Measurements from ENCODE around the gene PTGDR2. TPM values are rescaled to one million over a fixed set of nuclear protein-coding genes. Genes with fewer than 3 reads are reported as not detected.

Gene PTGDR2
- total and polyA plus RNA-seq, 9 of the 15 experiments (the other 6 are each of a cell fraction or from before 2014, with no cell fraction given) = 0.51 to 2.6 (median 1.6) TPM

GRCh38 chr11:60858236-60858635, 2.5 kb upstream of the PTGDR2 start:
- H3K27ac ChIP-seq (ENCODE audit: extremely low read depth, low read depth, low read length) = no peak overlapping the region
- H3K9ac ChIP-seq (ENCODE audit: insufficient read depth in 1 of 2, low read depth in 2 of 2, low read length in 2 of 2) = 0 out of 4 replicates have a peak overlapping the region, but pooled peaks of 1 of the 2 experiments have one; percentile 49
- no peaks in the 10 kb centered on the region for H3K27me3 ChIP-seq (ENCODE audit: control insufficient read depth in 2 of 2, insufficient read depth in 2 of 2, low read length in 2 of 2)
- ChIA-PET CTCF (ENCODE audit: low intra/inter-chr PET ratio) (no interaction called here), POLR2A (interaction anchor here (1.4 kb wide), 1 partner anchor 11 kb away, joined by 4 read pairs; no protein-coding TSS in a partner anchor)
- peaks cover 41 to 44% of the 10 kb centered on the region in 2 experiments for H3K4me1 ChIP-seq (replicated peaks in 1 of 2; ENCODE audit: control insufficient read depth in 2 of 2, insufficient read depth in 2 of 2, low read length in 2 of 2)
- H3K79me2 ChIP-seq (ENCODE audit: control insufficient read depth, insufficient read depth, low read length) = peaks cover 5% of the 10 kb centered on the region; the same call in 1 of the 3 replicates
- DNase-seq (ENCODE audit: extremely low read depth in 1 of 4, low spot score in 3 of 4) (no peak), FAIRE-seq (no peak), ATAC-seq (no peak)
- H3K36me3 ChIP-seq (ENCODE audit: control insufficient read depth, insufficient read depth, low read length) = peaks cover under 1% of the 10 kb centered on the region; the same call in 1 of the 3 replicates
- H3K4me2 ChIP-seq (ENCODE audit: insufficient read depth, low read length) = no peak overlapping the region
- H2AFZ ChIP-seq (ENCODE audit: low read depth, low read length) = no peak overlapping the region
- peaks cover 6% of the 10 kb centered on the region for H3K9me1 ChIP-seq (ENCODE audit: control insufficient read depth, insufficient read depth, low read length)
- in situ Hi-C loops (cut with MboI) = no loop called here
- no peaks in the 10 kb centered on the region for H4K20me1 ChIP-seq (replicated peaks; ENCODE audit: control insufficient read depth, insufficient read depth, low read length)
- H3K9me3 ChIP-seq (replicated peaks; ENCODE audit: control insufficient read depth, insufficient read depth, low read depth, low read length) = no peaks in the 10 kb centered on the region
- TF ChIP-seq MITF (IDR thresholded peaks at IDR 0.05) (no peak), HDAC2 (IDR thresholded peaks at IDR 0.05) (no peak), ELK1 (CRISPR knock-in tag; IDR thresholded peaks at IDR 0.05) (no peak), CTCF (IDR thresholded peaks at IDR 0.05 in 2 of 3, conservative IDR thresholded peaks at IDR 0.05 in 1 of 3; ENCODE audit: insufficient read depth in 2 of 3, low read depth in 1 of 3, low read length in 3 of 3) (no peak), U2AF1 (optimal IDR thresholded peaks at IDR 0.05; ENCODE audit: low read depth, low read length) (no peak), NFXL1 (CRISPR knock-in tag; IDR thresholded peaks at IDR 0.05) (no peak), MCM3 (IDR thresholded peaks at IDR 0.05) (no peak), HDAC8 (tag; IDR thresholded peaks at IDR 0.05) (no peak), ZNF212 (CRISPR knock-in tag; IDR thresholded peaks at IDR 0.05) (no peak), BCL6 (CRISPR knock-in tag; IDR thresholded peaks at IDR 0.05) (no peak), U2AF2 (optimal IDR thresholded peaks at IDR 0.05; ENCODE audit: low read depth, low read length) (no peak), GTF2F1 (IDR thresholded peaks at IDR 0.05; ENCODE audit: low read depth, low read length) (no peak), ZNF436 (CRISPR knock-in tag; IDR thresholded peaks at IDR 0.05) (no peak), ZNF124 (CRISPR knock-in tag; IDR thresholded peaks at IDR 0.05) (no peak), TARDBP (IDR thresholded peaks at IDR 0.05) (no peak)
- BruUV-seq (replicated peaks) = no TSS peak
- no peak overlapping the region for H3K4me3 ChIP-seq
- intact Hi-C loops (cut with micrococcal nuclease) = no loop called here
- 74% methylated on average over 8 of the region's 8 CpGs for WGBS (ENCODE audit: insufficient coverage, low coverage, missing lambda C conversion rate)

Data from K562 (cell line).